Fibroblast of lung (primary cell): ENCODE data around the gene CNGA1.

Source experiments
- CTCF ChIP-seq, 2 donors: IDR thresholded peaks in 1 of 2; conservative IDR thresholded peaks in 1 of 2; 1 replicate in 1 of 2; 2 replicates in 1 of 2; pipeline ENCODE4 v1.5.1; 2011 to 2012; ENCODE audit warnings: low read length in 2 of 2, control low read depth in 1 of 2, inconsistent platforms in 1 of 2, low read depth in 1 of 2, mild to moderate bottlenecking in 1 of 2
- EZH2 ChIP-seq: IDR thresholded peaks from 2 replicates; pipeline ENCODE4 v1.5.1; 2012; ENCODE audit warnings: low read length, control low read depth, mild to moderate bottlenecking; ENCODE audit errors: missing control alignments

GRCh38 chr4:47990145-47990544 lies 26.3 kb downstream of the CNGA1 start:
- TF ChIP-seq CTCF (conservative IDR thresholded peaks at IDR 0.05 in 1 of 2, IDR thresholded peaks at IDR 0.05 in 1 of 2; ENCODE audit: low read depth in 1 of 2, low read length in 2 of 2) (no peak), EZH2 (no peak)
